GM13976 (cell line): Measurements from ENCODE around the gene SUPT7L.
"Not testable (repeated sequence)": the region's sequence is repeated elsewhere in the genome, so short reads cannot be mapped to it uniquely, and the experiment has no call there.

Experiments
- DNase-seq: peaks from one replicate; pipeline ENCODE4 v3.0.0; 2012; ENCODE audit warnings: low spot score
- CTCF ChIP-seq: IDR thresholded peaks from 2 replicates; pipeline ENCODE4 v1.5.1; 2012; ENCODE audit warnings: borderline replicate concordance, mild to moderate bottlenecking; ENCODE audit not compliant: insufficient read depth; ENCODE audit errors: extremely low read depth, missing control alignments, control extremely low read depth
- in situ Hi-C: fragments of 300-500 bp; cut with MboI; formaldehyde crosslinking; loops from one replicate; pipeline ENCODE4 v1.12.0; 2022; ENCODE audit warnings: low sequenced_read_pairs, mixed read lengths, inconsistent platforms; ENCODE audit not compliant: unreplicated experiment

The SUPT7L gene

DNA sequence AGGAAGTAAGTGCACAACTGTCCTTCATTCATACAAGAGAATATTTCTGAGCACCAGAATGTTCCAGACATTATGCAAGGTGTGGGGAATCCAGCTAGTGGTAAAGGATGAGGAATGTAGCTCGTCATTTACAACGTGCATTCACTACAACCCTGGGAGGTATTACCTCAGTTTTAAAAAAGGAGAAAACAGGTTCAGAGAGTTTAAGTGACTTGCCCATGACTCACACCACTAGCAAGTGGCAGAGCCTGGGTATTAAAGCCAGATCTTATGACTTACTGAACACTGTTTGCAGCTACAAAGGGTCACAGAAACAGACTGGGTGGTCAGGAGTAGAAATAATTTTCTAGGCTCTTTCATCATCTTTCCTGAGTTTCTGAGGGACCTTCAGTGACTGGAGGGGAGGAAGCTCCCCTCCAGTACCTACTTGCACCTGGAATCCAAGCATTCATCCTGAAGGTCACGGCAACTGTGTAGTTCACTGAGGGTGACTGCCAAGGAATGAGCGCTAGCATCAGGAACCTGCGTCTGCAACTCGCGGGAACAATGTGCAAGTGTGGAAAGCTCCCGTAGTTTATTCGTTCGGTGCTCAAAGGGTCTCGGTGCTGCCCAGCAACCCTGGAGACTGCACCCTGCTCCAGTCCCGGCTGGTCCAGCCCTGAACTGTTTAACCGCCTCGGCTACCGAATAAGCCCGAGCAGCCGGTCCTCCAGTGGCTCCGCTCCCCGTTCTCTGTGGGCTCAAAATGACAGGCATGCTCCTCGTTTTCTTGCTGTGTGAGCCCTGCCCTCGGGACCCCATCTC, 35.2 kb downstream of the SUPT7L start:
- TF ChIP-seq CTCF = no peak
- in situ Hi-C loops = no loop called here
- no peak for DNase-seq

- in situ Hi-C loops, DNase-seq: not testable (repeated sequence)
Observed at GRCh38 chr2:27626921-27627320, 36.5 kb downstream of the SUPT7L start.

DNA sequence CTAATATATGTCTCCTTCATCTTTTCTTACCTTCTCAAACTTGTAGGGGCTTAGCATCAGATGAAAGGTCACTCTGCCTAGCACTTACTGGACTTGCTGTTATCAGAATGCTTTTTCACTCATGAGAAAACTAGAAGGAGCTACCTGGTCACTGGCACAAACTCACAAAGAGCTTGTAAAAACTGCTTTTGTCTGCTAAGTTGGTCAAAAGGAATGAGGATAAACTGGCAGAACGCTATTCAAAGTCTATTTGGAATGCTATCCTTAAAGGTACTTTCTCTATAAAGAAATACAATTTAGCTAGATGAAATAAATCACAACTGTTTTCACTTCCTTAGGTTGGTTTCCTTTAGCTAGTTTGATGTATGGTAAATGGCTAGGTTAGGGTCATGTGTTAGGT, 37.1 kb downstream of the SUPT7L start:
- DNase-seq, in situ Hi-C loops: not testable (repeated sequence)

DNA sequence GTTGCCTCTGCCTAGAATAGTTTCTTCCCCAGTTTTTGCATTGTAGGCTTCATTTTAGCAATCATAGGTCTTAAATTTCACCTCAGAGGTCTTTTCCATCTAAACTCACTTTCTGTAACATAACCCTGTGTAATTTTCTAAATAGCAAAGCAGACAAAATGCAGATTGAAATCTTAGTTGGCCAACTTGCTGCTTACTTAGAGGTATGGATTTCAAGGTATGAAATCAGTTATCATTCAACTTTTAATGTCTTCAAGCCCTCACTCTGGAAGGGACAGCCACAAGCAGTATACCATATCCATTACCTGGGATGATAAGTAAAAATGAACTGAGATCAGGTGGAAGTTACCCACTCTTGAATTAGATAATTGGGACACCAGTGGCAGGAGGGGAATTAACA, 38.5 kb downstream of the SUPT7L start:
- in situ Hi-C loops = no loop called here
- no peak for DNase-seq
- no peak for TF ChIP-seq CTCF

DNA sequence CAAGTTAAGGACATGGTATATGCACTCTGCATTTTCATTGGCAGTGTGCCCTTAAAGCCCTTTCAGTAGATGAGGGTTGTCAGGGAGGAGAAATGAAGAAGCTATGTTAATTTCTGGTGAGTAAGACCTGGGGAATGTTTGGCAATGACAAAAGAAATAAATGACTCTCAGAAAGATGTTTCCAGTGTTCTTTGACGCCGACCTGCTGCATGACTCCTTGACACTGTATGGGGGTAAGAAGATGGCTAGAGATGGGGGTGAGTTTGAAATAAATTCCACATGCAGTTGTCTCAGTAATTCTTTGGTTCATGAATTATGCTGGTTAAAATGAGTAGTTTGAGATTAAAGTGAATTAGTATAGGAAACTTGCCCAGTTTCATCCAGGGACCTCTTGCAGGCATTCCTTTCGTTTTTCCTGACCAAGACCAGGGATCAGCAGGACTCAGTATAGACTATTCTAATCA, 40.5 kb downstream of the SUPT7L start:
- TF ChIP-seq CTCF = no peak
- in situ Hi-C loops = no loop called here
- DNase-seq = no peak

- in situ Hi-C loops = no loop called here
- no peak for DNase-seq
- no peak for TF ChIP-seq CTCF
Observed at GRCh38 chr2:27621524-27621923, 41.9 kb downstream of the SUPT7L start.

- in situ Hi-C loops = no loop called here
- no peak for TF ChIP-seq CTCF
- no peak for DNase-seq
Observed at GRCh38 chr2:27615316-27615715, 48.1 kb downstream of the SUPT7L start.

DNA sequence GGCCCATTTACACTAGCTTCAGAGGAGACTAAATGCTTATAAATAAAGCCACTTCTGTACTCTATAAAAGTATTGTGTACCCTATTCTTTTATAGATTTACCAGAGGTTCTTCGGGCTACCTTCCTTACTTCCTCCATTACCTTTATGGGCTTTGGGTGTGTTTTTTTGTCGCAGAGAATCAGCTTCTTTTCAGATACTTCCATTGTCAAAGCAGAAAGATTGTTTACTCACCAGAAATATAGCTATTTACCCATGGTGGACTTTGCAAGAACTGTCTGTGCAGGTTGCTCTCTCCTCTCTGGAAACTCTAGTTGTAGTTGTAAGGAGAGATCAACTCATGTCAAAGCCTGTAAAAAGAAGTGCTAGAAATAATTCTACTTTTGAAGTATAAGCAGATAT, 49.4 kb downstream of the SUPT7L start:
- no peak for DNase-seq
- TF ChIP-seq CTCF = no peak
- in situ Hi-C loops = no loop called here
